Pancreas (tissue), 10 donors: ENCODE data around the gene RNF34. TPM values are rescaled to one million over a fixed set of nuclear protein-coding genes. Genes with fewer than 3 reads are reported as not detected.

Source experiments
- ATAC-seq, 4 donors: fragments of 200-7000 bp; cut with Tn5 transposase; one replicate each; pipeline versions ENCODE4 v1.8.0 to v1.9.1; 2020; ENCODE audit warnings: mild to moderate bottlenecking in 4 of 4, moderate library complexity in 4 of 4
- DNase-seq, 6 donors: peaks; one replicate each; pipeline ENCODE4 v3.0.0-alpha.2; 2020
- FAIRE-seq: peaks from 2 replicates; lab custom pipeline; 2012; peaks lifted over from hg19 to GRCh38; lab: Jason Lieb, UNC
- H3K27ac ChIP-seq, 4 donors: fragments of 200-600 bp; sonication (generic); 1 replicate in 3 of 4; 2 replicates in 1 of 4; pipeline versions ENCODE4 v1.5.0 to v1.8.0; 2020
- H3K27me3 ChIP-seq, 4 donors: fragments of 200-600 bp; one replicate each; pipeline ENCODE4 v1.8.0; 2021
- H3K36me3 ChIP-seq, 3 donors: fragments of 200-600 bp; sonication (generic) in 1 of 3; one replicate each; pipeline versions ENCODE4 v1.5.0 to v1.8.0; 2020 to 2021
- H3K4me1 ChIP-seq, 3 donors: fragments of 200-600 bp; one replicate each; pipeline ENCODE4 v1.8.0; 2021
- H3K4me3 ChIP-seq, 4 donors: fragments of 200-600 bp; sonication (generic) in 2 of 4; one replicate each; pipeline versions ENCODE4 v1.5.0 to v1.8.0; 2020 to 2021
- H3K9me3 ChIP-seq, 4 donors: fragments of 200-600 bp; one replicate each; pipeline ENCODE4 v1.8.0; 2021
- WGBS, 2 donors: extraction: QIAGEN DNeasy Blood & Tissue Kit; methylation state at CpG; one replicate each; pipeline ENCODE4 v1.1.7; 2013; 5-methylcytosine and 5-hydroxymethylcytosine counted together
- intact Hi-C, 3 donors: fragments of 100-400 bp; cut with DNase I; formaldehyde crosslinking; loops; one replicate each; pipeline versions ENCODE4 v1.11.1 to v1.14.2; 2022
- polyA plus RNA-seq, 2 donors: library from polyadenylated mRNA; stranded (reverse); fragments of 200-250 nt; gene quantifications; one replicate each; pipeline ENCODE4 v1.2.3, GENCODE V29; 2013
- total RNA-seq, 6 donors: library from RNA; stranded (reverse); fragmentation: NEBNext Ultra II Directional in 4 of 6; extraction: Animal tissue kit (Norgen Biotek cat#: 25700) in 4 of 6; gene quantifications; one replicate each; pipeline versions ENCODE4 v1.2.1 to v1.2.4, GENCODE V29; 2021 to 2023
- TF ChIP-seq, protein P1 (sequence below), 4 donors: fragments of 200-600 bp; sonication (generic) in 3 of 4; IDR thresholded peaks; one replicate each; pipeline versions ENCODE4 v1.5.0 to v1.8.0; 2021; ENCODE audit warnings: antibody characterized with exemption in 4 of 4
- donor health status: healthy with polysubstance abuse.
- donor health status: DM: no; HTN: no; CAD: no; lungs with moderate emphysema.
- donor health status: DM: no; HTN: no; CAD: no.
- donor health status: control.
- donor health status: control.
- donor health status: Bipolar disorder and iron deficiency.
- donor health status: DM: yes; HTN: yes; CAD: no.
- donor health status: DM: no; HTN: no; CAD: no.
- donor health status: DM: no; HTN: no; CAD: no.
- donor health status: DM: yes; HTN: yes; CAD: no.

The RNF34 gene
- total and polyA plus RNA-seq, 8 donors = 11.6 to 22.8 (median 14.1) TPM

DNA sequence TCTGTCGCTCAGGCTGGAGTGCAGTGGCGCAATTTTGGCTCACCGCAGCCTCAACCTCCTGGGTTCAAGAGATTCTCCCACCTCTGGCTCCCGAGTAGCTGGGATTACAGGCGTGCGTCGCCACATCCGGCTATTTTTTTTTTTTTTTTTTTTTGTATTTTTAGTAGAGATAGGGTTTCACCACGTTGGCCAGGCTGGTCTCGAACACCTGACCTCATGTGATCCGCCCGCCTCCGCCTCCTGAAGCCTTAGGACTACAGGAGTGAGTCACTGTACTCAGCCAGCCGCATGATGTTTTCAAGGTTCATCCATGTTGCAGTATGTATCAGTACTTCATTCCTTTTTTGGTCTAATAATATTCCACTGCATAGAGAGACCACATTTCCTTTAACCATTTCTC, 2.4 kb upstream of the RNF34 start:
- Histone ChIP-seq H3K36me3 (no peaks in the 10 kb centered on the region), H3K27ac (no peak overlapping the region), H3K9me3 (no peaks in the 10 kb centered on the region), H3K27me3 (no peaks in the 10 kb centered on the region), H3K4me3 (no peak overlapping the region), H3K4me1 (peaks cover 0 to 15% (median 14%) of the 10 kb centered on the region in 3 donors)
- no peak for DNase-seq
- TF ChIP-seq, protein P1, sequence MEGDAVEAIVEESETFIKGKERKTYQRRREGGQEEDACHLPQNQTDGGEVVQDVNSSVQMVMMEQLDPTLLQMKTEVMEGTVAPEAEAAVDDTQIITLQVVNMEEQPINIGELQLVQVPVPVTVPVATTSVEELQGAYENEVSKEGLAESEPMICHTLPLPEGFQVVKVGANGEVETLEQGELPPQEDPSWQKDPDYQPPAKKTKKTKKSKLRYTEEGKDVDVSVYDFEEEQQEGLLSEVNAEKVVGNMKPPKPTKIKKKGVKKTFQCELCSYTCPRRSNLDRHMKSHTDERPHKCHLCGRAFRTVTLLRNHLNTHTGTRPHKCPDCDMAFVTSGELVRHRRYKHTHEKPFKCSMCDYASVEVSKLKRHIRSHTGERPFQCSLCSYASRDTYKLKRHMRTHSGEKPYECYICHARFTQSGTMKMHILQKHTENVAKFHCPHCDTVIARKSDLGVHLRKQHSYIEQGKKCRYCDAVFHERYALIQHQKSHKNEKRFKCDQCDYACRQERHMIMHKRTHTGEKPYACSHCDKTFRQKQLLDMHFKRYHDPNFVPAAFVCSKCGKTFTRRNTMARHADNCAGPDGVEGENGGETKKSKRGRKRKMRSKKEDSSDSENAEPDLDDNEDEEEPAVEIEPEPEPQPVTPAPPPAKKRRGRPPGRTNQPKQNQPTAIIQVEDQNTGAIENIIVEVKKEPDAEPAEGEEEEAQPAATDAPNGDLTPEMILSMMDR (IDR thresholded peaks at IDR 0.05) = no peak
- ATAC-seq = no peak
- intact Hi-C loops = no loop called here
- no peak for FAIRE-seq
- 94 to 97% methylated on average over 14 of the region's 14 CpGs for WGBS, 2 donors

DNA sequence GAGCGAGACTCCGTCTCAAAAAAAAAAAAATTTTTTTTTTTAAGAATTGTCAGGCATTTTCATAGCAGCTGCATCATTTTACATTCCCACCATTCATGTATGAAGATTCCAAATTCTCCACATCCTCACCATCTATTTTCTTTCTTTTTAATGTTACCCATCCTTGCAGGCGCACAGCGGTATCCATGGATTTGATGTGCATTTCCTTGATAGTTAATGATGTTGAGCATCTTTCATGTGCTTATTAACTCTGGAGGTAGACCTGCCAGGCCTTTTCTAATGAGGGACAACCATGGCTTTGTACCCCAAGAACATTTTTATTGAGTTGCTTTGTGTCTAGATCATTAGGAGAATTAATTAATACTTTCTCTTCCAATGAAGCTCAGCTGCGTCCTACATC, 1.6 kb upstream of the RNF34 start:
- intact Hi-C loops = no loop called here
- Histone ChIP-seq H3K36me3 (no peaks in the 10 kb centered on the region), H3K9me3 (no peaks in the 10 kb centered on the region), H3K4me1 (peaks cover 0 to 15% (median 14%) of the 10 kb centered on the region in 3 donors), H3K27ac (no peak overlapping the region), H3K27me3 (no peaks in the 10 kb centered on the region), H3K4me3 (no peak overlapping the region)
- ATAC-seq (no peak), FAIRE-seq (no peak), DNase-seq (no peak)
- WGBS, 2 donors = 99% methylated on average over 5 of the region's 5 CpGs
- TF ChIP-seq, protein P1 (IDR thresholded peaks at IDR 0.05) = no peak

DNA sequence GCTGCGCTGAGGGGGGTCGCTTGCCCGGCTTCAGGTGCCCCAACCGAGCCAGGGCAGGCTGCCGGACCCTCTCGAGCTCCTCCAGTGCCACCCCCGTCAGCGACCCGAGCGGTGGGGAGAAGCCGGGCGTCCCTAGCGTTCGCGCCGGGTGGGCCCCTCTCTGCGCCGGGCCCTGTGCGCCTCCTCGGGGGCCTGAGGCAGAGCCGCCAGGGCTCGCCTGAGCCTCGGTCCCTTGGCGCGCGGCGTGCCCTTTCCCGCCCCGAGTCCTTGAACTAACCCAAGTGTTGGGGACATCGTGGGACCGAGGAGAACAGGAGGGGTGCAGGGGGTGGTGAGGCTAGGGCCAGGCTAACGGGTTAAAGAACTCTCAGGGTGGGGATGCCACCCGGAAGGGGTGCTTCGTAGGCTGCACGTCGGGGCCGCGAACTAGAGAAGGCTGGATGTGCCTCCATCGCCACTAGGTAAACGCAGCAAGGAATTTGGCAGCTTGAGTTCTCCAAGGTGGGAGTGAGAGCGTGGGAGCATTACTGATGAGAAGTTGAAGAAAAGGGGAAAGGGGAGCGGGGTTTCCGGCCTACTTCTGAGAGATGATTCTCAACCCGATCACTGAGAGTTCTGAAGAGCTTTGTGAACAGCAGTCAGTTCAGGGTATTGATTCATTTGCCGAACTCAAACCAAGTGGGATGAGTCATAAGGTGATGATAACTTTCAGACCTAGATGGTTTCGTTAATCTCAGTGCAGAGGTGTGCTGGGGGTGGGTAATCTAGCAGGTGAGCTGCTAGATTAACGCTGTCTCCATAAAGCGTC, 618 bp downstream of the RNF34 start:
- Histone ChIP-seq H3K9me3 (no peaks in the 10 kb centered on the region), H3K36me3 (no peaks in the 10 kb centered on the region), H3K4me3 (peak overlapping the region; percentile 51 to 98 (median 94)), H3K4me1 (peaks cover 8 to 20% (median 18%) of the 10 kb centered on the region in 3 donors), H3K27ac (peak overlapping the region; percentile 85 to 98 (median 95)), H3K27me3 (no peaks in the 10 kb centered on the region)
- 0 to 1% methylated on average over 38 to 48 of the region's 48 CpGs for WGBS, 2 donors
- DNase-seq (peak in 5 of 6 donors; percentile 28 to 80 (median 46)), ATAC-seq (peak; percentile 37 to 75 (median 61)), FAIRE-seq (no peak)
- TF ChIP-seq, protein P1 (IDR thresholded peaks at IDR 0.05) = no peak
- intact Hi-C loops = no loop called here

DNA sequence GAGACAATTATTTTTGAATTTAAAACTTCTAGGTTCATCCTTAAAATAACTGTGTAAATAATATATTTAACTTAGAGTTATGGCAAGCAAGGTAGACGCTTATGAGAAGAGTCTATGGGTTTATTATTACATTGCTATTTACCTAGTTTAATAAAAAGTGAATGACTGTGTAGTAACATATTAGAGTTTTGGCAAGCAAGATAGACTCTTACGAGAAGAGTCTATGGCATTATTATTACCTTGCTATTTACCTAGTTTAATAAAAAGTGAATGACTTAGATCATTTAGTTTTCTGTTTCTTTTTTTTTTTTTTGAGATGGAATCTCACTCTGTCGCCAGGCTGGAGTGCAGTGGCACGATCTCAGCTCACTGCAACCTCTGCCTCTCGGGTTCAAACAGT, 3.8 kb downstream of the RNF34 start:
- H3K4me3 ChIP-seq = no peak overlapping the region
- H3K9me3 ChIP-seq = no peaks in the 10 kb centered on the region
- ATAC-seq = no peak
- FAIRE-seq = no peak
- H3K36me3 ChIP-seq = no peaks in the 10 kb centered on the region
- no peaks in the 10 kb centered on the region for H3K27me3 ChIP-seq
- no peak for DNase-seq
- no peak overlapping the region for H3K27ac ChIP-seq
- TF ChIP-seq, protein P1 (IDR thresholded peaks at IDR 0.05) = no peak
- H3K4me1 ChIP-seq = peaks cover 8 to 19% (median 17%) of the 10 kb centered on the region in 3 donors
- 84 to 87% methylated on average over 5 of the region's 5 CpGs for WGBS, 2 donors
- intact Hi-C loops = no loop called here

DNA sequence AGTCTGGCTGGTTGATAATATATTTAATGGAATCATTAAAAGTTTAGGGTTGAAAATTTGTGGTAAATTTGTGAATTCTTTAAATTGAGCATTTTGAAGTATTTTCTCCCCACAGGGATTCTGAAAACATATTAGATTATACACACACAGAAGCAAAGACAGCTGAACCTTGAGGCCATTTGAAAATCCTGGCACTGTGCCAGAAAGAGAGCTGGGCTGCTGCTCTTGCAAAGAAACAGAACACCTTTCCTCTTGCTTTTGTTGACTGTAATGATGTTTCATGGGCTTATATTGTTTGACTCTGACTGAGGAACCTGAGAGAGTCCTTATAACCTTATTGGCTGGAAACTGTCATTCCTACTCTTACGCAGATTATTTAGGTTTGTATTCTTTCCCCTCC, 4.8 kb downstream of the RNF34 start:
- intact Hi-C loops = no loop called here
- FAIRE-seq = no peak
- WGBS, 2 donors = 76 to 88% methylated on average over 1 of the region's 1 CpG
- ATAC-seq = no peak
- DNase-seq = peak in 4 of 6 donors; percentile 29 to 49 (median 40)
- Histone ChIP-seq H3K27ac (no peak overlapping the region), H3K27me3 (no peaks in the 10 kb centered on the region), H3K9me3 (no peaks in the 10 kb centered on the region), H3K4me3 (no peak overlapping the region), H3K4me1 (peaks cover 8 to 14% (median 13%) of the 10 kb centered on the region in 3 donors), H3K36me3 (no peaks in the 10 kb centered on the region)
- TF ChIP-seq, protein P1 (IDR thresholded peaks at IDR 0.05) = no peak
